Effector memory CD8-positive, alpha-beta T cell (primary cell): ENCODE results near the gene TRPM2.

Source experiments
- ATAC-seq: fragments of 150-1000 bp; cut with Tn5 transposase; replicated peaks from 2 replicates; pipeline ENCODE4 v1.10.0; 2021; ENCODE audit warnings: mild to moderate bottlenecking, moderate library complexity
- DNase-seq, 3 experiments: peaks; one replicate each; pipeline ENCODE4 v3.0.0; 2021
- H3K27ac Mint-ChIP-seq, 2 donors: one replicate each; pipeline ENCODE4 v1.8.0; 2022; ENCODE audit warnings: mild to moderate bottlenecking in 2 of 2, mixed read lengths in 2 of 2, moderate library complexity in 2 of 2
- H3K27me3 Mint-ChIP-seq, 2 donors: one replicate each; pipeline ENCODE4 v1.8.0; 2022; ENCODE audit warnings: mixed read lengths in 2 of 2
- H3K36me3 Mint-ChIP-seq: one replicate; pipeline ENCODE4 v1.8.0; 2022; ENCODE audit warnings: mild to moderate bottlenecking, moderate library complexity, mixed read lengths; ENCODE audit not compliant: insufficient read depth
- H3K4me1 Mint-ChIP-seq, 2 donors: one replicate each; pipeline ENCODE4 v1.8.0; 2022; ENCODE audit warnings: low read depth in 2 of 2, mixed read lengths in 2 of 2
- H3K4me3 Mint-ChIP-seq, 2 donors: one replicate each; pipeline ENCODE4 v1.8.0; 2022; ENCODE audit warnings: mild to moderate bottlenecking in 2 of 2, mixed read lengths in 2 of 2, moderate library complexity in 2 of 2
- H3K9me3 Mint-ChIP-seq, 2 donors: one replicate each; pipeline ENCODE4 v1.8.0; 2022; ENCODE audit warnings: mixed read lengths in 2 of 2

Gene TRPM2

DNA sequence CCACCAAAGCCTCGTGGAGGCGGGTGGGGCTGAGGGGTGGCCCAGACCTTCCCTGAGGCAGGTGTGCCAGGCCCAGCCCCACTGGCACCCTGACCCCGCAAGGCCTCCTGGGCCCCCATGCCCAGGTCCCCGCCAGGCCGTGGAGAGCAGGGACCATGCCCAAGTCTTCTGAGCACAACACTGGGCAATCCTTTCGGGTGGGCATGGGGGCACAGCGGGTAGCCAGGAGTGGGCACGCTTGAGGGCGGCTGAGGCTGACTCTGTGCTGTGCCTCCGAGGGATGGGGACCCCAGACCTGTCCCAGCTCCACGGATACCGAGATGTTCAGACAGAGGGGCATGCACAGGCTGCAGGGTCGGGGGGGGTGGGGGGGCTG, 27.2 kb upstream of the TRPM2 start:
- Mint-ChIP-seq H3K9me3 (no peaks in the 10 kb centered on the region), H3K4me3 (no peak overlapping the region), H3K27ac (no peak overlapping the region), H3K27me3 (no peaks in the 10 kb centered on the region), H3K4me1 (peaks cover 0 to 3% of the 10 kb centered on the region in 2 donors), H3K36me3 (peaks cover 22% of the 10 kb centered on the region)
- DNase-seq (no peak), ATAC-seq (no peak)

DNA sequence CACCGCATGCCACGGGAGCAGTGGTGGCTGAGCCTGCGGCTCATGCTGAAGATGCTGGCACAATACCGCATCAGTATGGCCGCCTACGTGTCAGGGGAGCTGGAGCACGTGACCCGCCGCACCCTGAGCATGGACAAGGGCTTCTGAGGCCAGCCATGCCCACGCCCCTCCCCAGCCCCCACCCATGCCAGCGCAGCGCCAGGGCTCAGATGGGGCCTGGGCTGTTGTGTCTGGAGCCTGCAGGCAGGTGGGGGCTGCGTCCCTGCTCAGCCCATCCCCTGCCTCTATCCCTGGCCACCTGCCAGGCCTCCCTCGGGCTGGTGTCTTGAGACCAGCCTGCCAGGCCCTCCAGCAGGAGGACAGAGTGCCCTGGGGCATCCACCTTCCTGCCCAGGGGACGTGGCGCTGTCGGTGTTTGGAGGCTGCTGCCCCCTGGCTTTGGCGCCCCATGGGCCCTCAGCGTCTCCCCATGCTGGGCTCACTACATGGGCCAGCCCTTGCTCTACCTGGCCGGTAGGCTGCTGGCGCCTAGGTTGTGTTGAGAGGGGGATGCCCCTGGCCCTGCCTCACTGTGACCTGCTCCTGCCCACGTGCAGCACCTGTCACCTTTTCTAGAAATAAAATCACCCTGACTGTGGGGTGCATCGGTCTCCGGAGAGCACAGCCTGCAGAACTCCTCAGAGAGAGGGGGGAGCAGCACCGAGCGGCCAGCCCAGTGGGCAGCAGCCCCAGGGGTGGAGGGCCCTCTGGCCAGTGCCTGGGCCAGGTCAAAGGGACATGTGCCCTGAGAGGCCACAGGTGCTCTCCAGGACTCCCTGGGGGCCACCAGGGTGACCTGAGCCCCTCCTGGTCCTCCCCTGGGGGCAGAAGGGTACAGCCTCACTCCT, 26.5 kb upstream of the TRPM2 start:
- H3K4me1 Mint-ChIP-seq = peaks cover 0 to 3% of the 10 kb centered on the region in 2 donors
- no peak overlapping the region for H3K4me3 Mint-ChIP-seq
- H3K27me3 Mint-ChIP-seq = no peaks in the 10 kb centered on the region
- peak overlapping the region in 1 of 2 donors; percentile 70 for H3K27ac Mint-ChIP-seq
- no peak for ATAC-seq
- no peak for DNase-seq
- H3K9me3 Mint-ChIP-seq = no peaks in the 10 kb centered on the region
- peaks cover 26% of the 10 kb centered on the region for H3K36me3 Mint-ChIP-seq

DNA sequence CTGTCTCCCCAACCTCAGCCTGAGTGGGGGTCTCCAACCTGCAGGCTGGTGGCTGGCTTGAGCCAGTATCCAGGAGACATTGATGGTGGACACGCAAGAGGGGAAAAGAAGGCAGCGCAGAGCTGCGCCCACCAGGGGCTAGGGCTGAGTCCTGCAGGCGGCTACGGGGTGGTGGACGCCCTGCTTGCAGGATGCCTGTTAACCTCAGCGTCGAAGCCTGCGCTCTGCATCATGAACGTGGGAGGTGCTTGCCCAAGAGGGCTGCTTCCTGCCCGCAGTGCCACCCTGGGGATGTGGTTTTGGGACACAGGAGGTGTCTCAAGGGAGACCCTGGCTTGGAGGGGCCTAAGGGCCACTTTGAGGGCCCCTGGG, 25.8 kb upstream of the TRPM2 start:
- Mint-ChIP-seq H3K4me1 (peaks cover 0 to 3% of the 10 kb centered on the region in 2 donors), H3K4me3 (no peak overlapping the region), H3K27me3 (no peaks in the 10 kb centered on the region), H3K36me3 (peaks cover 26% of the 10 kb centered on the region), H3K9me3 (no peaks in the 10 kb centered on the region), H3K27ac (peak overlapping the region in 1 of 2 donors; percentile 70)
- ATAC-seq (no peak), DNase-seq (no peak)

DNA sequence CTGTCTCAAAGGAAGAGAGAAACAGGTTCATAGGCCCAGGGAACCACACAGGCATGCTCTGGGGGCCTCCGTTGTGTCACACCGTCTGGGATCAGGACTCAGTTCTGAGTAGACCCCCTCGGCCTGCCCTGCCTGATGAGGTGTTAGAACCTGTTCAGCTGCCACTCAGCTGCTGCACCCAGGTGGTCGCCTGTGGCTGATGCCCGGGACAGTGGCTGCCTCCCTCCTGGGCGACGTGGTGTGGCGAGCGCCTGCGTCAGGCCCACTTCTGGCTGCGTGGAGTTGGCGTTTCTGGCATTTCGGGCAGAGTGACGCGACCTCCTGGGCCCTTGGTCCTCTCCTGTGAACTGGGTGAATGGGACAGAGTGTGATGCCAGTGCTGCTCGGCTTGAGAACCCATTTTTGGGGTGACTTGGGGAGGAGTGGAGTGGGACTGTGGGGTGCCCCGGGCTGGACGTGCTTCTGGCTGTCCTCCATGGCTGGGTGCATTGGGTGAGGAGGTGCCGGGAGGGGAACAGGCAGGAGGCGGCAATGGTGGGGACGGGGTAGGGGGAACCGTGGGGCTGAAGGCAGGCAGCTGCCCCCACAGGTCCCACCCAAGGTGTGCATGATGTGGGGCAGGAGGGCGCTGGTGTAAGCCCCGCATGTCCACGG, 25.1 kb upstream of the TRPM2 start:
- Mint-ChIP-seq H3K36me3 (peaks cover 27% of the 10 kb centered on the region), H3K4me3 (no peak overlapping the region), H3K4me1 (peaks cover 0 to 3% of the 10 kb centered on the region in 2 donors), H3K27ac (peak overlapping the region; percentile 6 to 70), H3K27me3 (no peaks in the 10 kb centered on the region), H3K9me3 (no peaks in the 10 kb centered on the region)
- no peak for ATAC-seq
- DNase-seq = no peak

DNA sequence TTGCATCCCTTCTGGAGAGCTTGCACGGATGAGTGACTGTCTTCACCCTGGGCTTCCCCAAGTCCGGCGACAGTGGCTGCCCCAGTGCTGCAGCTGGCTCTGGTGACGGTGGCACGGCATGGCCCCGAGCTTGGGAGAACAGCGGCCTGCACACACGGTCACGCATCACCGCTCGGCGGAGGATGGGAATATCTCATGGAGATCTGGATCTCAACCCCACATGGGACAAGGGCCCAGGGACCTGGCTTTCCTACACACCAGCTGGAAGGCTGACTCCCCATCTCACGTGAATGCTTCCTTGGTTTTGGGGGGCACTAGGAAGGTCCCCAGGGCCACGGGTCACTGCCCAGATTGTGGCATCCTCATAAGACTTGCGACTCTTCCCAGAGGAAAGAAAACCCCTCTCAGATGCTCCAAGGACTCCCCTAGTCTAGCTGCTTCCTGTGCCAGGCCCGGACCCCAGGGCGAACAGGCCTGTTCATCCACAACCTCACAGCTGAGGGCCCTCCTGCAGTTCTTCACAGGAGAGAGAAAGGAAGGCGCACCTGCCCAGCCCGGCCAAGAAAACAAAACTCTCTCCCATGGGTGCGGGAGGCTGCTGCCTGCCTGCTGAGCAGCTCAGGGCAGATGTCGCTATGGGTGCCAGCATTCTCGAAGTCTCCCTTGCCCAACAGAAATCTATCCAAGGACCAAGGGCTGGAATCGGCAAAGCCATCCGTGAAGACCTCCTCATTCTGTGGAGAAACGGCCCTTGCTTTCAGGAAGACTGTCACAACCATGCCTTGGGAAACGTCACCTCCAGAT, 24.1 kb upstream of the TRPM2 start:
- no peak for DNase-seq
- peak overlapping the region in 1 of 2 donors; percentile 70 for H3K27ac Mint-ChIP-seq
- no peaks in the 10 kb centered on the region for H3K9me3 Mint-ChIP-seq
- no peak overlapping the region for H3K4me3 Mint-ChIP-seq
- H3K4me1 Mint-ChIP-seq = peaks cover 0 to 3% of the 10 kb centered on the region in 2 donors
- H3K36me3 Mint-ChIP-seq = peaks cover 27% of the 10 kb centered on the region
- H3K27me3 Mint-ChIP-seq = no peaks in the 10 kb centered on the region
- no peak for ATAC-seq

DNA sequence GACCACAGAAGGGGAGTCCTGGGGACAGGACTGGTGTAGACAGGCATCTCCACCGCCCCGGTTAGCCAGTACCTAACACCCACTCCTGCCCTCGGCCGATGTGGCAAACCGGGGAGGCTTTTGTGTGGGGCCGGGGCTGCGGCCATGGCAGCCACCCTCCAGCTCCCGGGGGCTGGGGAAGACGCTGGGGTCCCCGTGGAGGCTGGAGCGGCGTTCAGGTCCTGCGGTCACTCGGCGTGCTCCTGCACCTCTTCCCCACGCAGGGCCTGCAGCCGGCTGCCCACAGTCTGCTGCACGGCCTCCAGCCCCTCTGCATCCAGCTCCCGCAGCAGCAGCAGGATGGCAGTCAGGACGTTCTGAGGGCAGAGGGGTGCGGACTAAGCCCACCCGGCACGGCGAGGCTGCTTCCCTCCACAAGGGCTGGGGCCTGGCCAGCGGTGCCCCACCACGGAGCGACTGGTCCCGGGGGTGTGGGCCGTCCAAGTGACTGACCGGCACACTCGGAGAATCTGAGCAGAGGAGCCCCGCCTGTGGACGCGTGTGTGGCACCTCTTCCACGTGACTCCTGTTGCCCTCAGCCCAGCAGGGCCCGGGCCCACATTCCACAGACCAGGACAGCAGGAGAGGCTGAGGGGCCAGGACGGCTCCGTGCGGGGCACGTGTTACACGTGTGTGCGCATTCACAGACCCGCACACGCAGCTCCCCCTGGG, 23.3 kb upstream of the TRPM2 start:
- ATAC-seq (no peak), DNase-seq (no peak)
- H3K27me3 Mint-ChIP-seq = no peaks in the 10 kb centered on the region
- no peaks in the 10 kb centered on the region for H3K9me3 Mint-ChIP-seq
- no peak overlapping the region for H3K27ac Mint-ChIP-seq
- peaks cover 3% of the 10 kb centered on the region in 2 donors for H3K4me1 Mint-ChIP-seq
- no peak overlapping the region for H3K4me3 Mint-ChIP-seq
- peaks cover 35% of the 10 kb centered on the region for H3K36me3 Mint-ChIP-seq

DNA sequence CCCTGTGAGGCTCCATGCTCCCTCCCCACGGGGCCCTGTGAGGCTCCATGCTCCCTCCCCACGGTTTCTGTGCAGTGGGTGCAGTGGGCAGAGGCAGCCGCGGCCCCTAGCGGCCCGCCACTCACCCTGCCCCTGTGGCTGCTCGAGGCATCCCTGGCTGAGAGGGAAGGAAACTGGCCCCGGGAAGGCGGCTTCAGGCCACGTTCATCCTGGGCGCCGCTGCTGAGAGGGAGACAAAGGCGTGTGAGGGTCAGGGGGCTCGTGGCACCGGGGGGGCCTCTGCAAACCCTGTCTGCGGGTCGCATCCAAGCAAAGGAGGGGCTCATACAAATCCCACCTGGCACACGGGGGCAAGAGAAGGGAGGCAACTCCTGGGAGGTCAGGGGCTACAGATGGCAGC, 22.7 kb upstream of the TRPM2 start:
- ATAC-seq (no peak), DNase-seq (no peak)
- Mint-ChIP-seq H3K27ac (no peak overlapping the region), H3K36me3 (peaks cover 32% of the 10 kb centered on the region), H3K4me1 (peaks cover 3% of the 10 kb centered on the region in 2 donors), H3K9me3 (no peaks in the 10 kb centered on the region), H3K27me3 (no peaks in the 10 kb centered on the region), H3K4me3 (no peak overlapping the region)

DNA sequence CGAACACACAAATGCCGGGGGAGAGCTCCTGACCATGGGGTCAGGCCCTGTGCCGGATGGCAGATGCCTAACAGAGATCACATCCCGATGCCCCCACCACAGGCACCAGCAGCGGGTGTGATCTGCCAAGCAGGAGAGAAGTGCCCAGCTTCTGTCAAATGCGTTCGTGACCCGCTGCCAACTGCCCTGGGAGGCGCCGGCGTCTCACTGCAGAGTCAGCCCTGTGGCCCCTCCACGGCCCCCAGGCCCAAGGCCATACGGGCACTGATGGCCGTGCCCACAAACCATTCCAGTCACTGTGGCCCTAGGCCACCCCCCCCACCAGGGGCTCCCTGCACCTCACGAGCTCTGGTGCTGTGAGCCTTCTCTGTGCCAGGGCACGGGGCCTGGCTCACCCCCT, 22.2 kb upstream of the TRPM2 start:
- peaks cover 34% of the 10 kb centered on the region for H3K36me3 Mint-ChIP-seq
- no peak for DNase-seq
- ATAC-seq = no peak
- peaks cover 3% of the 10 kb centered on the region in 2 donors for H3K4me1 Mint-ChIP-seq
- H3K9me3 Mint-ChIP-seq = no peaks in the 10 kb centered on the region
- H3K27me3 Mint-ChIP-seq = no peaks in the 10 kb centered on the region
- H3K27ac Mint-ChIP-seq = no peak overlapping the region
- no peak overlapping the region for H3K4me3 Mint-ChIP-seq

DNA sequence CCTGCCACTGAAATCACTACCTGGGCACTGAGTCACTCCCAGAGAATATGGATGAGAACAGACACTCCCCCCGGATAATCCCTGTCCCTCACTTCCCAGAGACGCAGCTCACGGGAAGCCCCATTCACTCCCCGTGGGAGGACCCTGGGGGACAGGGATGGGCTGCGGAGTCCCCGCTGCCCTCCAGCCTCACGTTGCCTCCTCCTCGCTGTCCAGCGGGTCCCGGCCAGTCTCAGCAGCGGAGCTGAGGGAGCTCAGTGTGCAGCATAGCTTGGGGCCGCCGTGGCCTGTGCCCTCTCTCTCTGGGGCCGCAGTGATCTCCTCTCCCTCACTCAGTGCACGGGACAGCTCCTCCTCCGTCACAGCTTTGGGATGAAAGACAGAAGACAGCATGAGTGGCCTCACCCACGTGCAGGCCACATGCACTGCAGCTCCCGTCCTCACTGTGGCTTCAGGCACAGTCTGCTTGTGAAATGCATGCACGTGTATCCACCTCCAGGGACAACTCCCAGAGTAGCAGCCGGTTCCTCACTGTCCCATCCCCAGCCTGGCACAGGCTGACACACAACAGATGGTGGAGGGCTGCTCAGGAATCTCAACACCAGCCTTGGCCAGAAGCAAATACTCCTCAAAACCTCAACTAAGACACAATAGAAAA, 21.6 kb upstream of the TRPM2 start:
- Mint-ChIP-seq H3K27ac (no peak overlapping the region), H3K27me3 (no peaks in the 10 kb centered on the region), H3K9me3 (no peaks in the 10 kb centered on the region), H3K4me3 (no peak overlapping the region), H3K4me1 (peaks cover 3 to 5% of the 10 kb centered on the region in 2 donors), H3K36me3 (peaks cover 40% of the 10 kb centered on the region)
- DNase-seq (no peak), ATAC-seq (no peak)

DNA sequence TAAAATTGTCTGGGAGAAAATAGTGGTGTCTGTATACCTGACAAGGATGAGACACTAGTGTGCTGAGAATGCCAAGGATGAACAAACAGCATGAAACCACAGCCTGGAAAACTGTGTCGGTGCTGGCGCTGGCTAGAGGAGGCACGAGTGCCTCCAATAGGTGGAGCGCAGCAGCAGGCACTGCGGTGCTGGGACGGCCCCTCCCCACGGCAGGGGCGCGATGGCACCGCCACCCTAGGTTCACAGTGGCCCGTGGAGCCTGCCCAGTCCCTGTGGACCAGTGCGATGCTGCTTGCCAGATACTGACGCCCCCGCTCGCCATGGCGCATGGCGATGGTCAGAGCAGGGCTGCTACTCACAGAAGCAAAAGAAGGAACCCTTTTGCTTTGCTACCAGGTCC, 21.0 kb upstream of the TRPM2 start:
- H3K4me1 Mint-ChIP-seq = peaks cover 3 to 6% of the 10 kb centered on the region in 2 donors
- no peaks in the 10 kb centered on the region for H3K27me3 Mint-ChIP-seq
- H3K9me3 Mint-ChIP-seq = no peaks in the 10 kb centered on the region
- ATAC-seq (no peak), DNase-seq (no peak)
- peak overlapping the region in 1 of 2 donors; percentile 62 for H3K27ac Mint-ChIP-seq
- H3K4me3 Mint-ChIP-seq = no peak overlapping the region
- peaks cover 46% of the 10 kb centered on the region for H3K36me3 Mint-ChIP-seq

DNA sequence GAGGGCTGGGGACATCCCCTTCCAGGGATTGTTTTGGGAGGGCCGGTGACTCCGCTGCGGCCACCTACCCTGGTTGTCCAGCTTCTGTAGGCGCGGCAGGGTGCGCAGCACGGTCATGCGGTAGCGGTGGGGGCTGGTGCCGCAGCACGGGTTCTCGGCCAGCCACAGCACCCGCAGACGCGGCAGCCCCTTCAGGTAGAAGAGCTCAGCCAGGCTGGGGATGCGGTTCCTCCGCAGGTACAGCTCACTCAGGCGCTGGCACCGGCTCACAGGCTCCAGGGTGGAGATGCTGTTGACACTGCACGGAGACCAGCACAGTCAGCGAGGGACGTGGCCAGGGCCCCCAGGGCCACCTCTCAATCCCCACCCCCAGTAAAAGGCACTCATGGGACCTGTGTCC, 20.5 kb upstream of the TRPM2 start:
- Mint-ChIP-seq H3K9me3 (no peaks in the 10 kb centered on the region), H3K27ac (peak overlapping the region in 1 of 2 donors; percentile 62), H3K36me3 (peaks cover 51% of the 10 kb centered on the region), H3K27me3 (no peaks in the 10 kb centered on the region), H3K4me3 (no peak overlapping the region), H3K4me1 (peaks cover 3 to 9% of the 10 kb centered on the region in 2 donors)
- DNase-seq = no peak
- no peak for ATAC-seq

DNA sequence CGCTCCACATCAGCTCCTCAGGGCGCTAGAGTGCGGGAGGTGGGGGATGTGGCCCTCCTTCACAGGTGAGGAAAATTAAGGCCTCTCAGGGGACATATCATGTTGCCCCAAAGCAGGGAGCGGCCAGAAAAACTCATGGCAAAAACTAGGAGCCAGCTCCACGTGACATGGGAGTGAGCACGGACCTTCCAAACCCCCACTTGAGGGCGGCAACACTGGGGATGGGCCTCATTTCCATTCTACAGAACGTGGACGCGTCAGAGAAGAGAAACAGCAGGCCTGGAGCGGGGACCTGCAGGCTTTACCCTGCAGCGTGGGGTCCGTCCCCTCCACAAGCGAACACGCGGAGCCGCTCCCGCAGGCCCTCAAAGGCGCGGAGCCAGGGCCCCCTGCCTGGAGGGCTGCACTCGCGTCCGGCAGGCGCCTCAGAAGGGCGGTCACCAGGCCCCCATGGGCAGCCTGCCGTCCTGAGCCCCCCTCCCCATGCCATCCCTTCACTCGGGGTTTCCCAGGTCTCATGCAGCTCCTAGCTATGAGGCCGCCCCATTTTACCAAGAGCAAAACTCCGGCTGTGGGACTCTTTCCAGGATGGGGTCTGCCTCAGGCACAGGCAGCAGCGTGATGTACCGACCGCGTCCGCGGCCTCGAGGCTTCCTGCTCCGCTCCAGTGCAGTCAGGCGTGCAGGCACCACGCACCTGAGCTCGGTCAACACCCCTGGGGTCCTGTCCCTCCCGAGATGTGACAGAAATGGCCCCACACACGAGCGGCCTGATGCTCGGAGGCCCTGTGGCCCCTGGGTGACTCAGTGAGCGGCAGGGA, 19.7 kb upstream of the TRPM2 start:
- no peak for DNase-seq
- Mint-ChIP-seq H3K27me3 (no peaks in the 10 kb centered on the region), H3K9me3 (no peaks in the 10 kb centered on the region), H3K4me3 (no peak overlapping the region), H3K4me1 (peaks cover 3 to 6% of the 10 kb centered on the region in 2 donors), H3K36me3 (peaks cover 51% of the 10 kb centered on the region), H3K27ac (no peak overlapping the region)
- no peak for ATAC-seq
